Measurements from ENCODE around the gene ITIH3. TPM values are rescaled to one million over a fixed set of nuclear protein-coding genes. Genes with fewer than 3 reads are reported as not detected.

Gene ITIH3, protein sequence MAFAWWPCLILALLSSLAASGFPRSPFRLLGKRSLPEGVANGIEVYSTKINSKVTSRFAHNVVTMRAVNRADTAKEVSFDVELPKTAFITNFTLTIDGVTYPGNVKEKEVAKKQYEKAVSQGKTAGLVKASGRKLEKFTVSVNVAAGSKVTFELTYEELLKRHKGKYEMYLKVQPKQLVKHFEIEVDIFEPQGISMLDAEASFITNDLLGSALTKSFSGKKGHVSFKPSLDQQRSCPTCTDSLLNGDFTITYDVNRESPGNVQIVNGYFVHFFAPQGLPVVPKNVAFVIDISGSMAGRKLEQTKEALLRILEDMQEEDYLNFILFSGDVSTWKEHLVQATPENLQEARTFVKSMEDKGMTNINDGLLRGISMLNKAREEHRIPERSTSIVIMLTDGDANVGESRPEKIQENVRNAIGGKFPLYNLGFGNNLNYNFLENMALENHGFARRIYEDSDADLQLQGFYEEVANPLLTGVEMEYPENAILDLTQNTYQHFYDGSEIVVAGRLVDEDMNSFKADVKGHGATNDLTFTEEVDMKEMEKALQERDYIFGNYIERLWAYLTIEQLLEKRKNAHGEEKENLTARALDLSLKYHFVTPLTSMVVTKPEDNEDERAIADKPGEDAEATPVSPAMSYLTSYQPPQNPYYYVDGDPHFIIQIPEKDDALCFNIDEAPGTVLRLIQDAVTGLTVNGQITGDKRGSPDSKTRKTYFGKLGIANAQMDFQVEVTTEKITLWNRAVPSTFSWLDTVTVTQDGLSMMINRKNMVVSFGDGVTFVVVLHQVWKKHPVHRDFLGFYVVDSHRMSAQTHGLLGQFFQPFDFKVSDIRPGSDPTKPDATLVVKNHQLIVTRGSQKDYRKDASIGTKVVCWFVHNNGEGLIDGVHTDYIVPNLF
- total RNA-seq: 4.5 TPM
- long read RNA-seq, partial matches to known transcripts: 4 of 5 reads
- long read RNA-seq, other reads (novel, unspliced or antisense): 1 of 5 reads

DNA sequence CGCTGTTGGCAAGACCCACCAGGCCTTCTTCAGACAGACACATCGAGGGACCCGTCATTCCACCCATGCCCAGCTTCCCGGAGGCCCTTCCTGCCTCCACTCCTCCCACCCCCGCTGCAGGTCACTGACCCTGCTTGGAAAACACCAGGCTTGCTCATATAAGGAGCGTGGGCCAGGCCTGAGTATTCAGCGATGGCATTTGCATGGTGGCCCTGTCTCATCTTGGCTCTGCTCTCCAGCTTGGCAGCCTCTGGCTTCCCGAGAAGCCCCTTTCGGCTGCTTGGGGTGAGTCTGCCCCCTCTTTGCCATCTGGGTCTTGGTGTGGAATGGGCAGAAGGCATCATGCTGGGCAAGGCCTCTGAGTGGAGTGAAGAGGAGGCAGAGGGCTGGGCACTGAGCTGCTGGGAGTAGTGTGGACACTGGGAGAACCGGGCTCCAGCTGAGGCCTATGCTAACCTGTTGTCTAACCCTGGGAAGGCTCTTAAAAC is at the start of gene ITIH3:
Gene ITIH3 (plus strand): TSS at position 185 of the 488 bp plus-strand sequence. CDS start 8 bp downstream, at position 193.
- Histone ChIP-seq H3K4me3 (no peak within 1 kb of the TSS), H3K4me1 (no peaks in the 10 kb centered on the region), H3K9me3 (no peaks in the 10 kb centered on the region), H3K36me3 (no peaks in the 10 kb centered on the region), H3K27me3 (ENCODE audit: low read depth) (no peaks in the 10 kb centered on the region), H3K27ac (no peak within 1 kb of the TSS)
- intact Hi-C loops (cut with DNase I): no loop called here
- TF ChIP-seq, protein P1, sequence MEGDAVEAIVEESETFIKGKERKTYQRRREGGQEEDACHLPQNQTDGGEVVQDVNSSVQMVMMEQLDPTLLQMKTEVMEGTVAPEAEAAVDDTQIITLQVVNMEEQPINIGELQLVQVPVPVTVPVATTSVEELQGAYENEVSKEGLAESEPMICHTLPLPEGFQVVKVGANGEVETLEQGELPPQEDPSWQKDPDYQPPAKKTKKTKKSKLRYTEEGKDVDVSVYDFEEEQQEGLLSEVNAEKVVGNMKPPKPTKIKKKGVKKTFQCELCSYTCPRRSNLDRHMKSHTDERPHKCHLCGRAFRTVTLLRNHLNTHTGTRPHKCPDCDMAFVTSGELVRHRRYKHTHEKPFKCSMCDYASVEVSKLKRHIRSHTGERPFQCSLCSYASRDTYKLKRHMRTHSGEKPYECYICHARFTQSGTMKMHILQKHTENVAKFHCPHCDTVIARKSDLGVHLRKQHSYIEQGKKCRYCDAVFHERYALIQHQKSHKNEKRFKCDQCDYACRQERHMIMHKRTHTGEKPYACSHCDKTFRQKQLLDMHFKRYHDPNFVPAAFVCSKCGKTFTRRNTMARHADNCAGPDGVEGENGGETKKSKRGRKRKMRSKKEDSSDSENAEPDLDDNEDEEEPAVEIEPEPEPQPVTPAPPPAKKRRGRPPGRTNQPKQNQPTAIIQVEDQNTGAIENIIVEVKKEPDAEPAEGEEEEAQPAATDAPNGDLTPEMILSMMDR (IDR thresholded peaks at IDR 0.05): no peak
- ATAC-seq (no peak), DNase-seq (no peak)

DNA sequence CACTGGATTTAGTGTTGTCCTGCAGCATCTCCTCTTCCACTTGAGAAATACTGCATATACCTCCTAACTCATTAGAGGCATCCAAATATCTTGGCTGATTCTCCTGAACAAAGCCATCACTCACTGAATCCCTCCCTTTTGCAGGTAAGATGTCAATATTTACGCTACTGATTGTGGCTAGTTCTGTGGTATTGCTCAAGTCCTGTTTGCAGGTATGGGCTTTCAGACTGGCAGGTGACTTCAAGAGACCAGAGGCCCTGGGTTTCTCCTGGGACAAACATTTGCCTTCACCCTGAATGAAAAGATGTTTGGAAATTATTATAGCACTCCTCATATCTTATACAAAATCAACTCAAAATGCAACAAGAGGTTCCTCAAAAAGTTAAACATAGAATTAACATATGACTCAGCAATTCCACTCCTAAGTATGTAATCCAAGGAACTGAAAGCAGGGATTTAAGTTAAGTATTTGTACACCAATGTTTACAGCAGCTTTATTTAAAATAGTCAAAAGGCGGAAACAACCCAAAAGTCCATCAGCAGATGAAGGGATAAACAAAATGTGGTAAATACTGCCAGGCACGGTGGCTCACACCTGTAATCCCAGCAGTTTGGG is 42.4 kb upstream of the ITIH3 start:
- TF ChIP-seq, protein P1 (IDR thresholded peaks at IDR 0.05): no peak
- Histone ChIP-seq H3K9me3 (no peaks in the 10 kb centered on the region), H3K4me3 (no peak overlapping the region), H3K4me1 (peaks cover 11% of the 10 kb centered on the region), H3K27ac (no peak overlapping the region), H3K36me3 (peaks cover 80% of the 10 kb centered on the region), H3K27me3 (ENCODE audit: low read depth) (no peaks in the 10 kb centered on the region)
- intact Hi-C loops (cut with DNase I): no loop called here
- DNase-seq (no peak), ATAC-seq (peak; percentile 15 to 45)

DNA sequence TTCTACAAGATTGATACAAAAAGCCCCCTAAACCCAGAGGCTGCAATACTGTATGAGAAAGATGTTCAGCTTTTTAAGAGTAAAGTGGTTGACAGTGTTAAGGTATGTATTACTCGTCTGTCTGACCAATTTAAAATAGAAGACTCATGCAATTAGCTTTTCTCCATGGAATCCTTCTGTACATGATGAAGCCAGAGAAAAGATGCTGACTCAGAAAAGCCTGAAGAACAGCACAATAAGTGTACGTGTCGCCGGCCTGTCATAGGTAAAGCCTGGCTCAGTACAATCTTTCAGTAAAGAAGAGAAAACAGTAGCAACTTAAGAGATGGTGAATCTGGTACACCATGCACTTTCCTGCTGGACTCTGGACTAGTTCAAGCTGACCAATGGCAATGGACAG is 40.2 kb upstream of the ITIH3 start:
- TF ChIP-seq, protein P1 (IDR thresholded peaks at IDR 0.05): no peak
- intact Hi-C loops (cut with DNase I): no loop called here
- DNase-seq (no peak), ATAC-seq (no peak)
- no peaks in the 10 kb centered on the region for H3K27me3 ChIP-seq (ENCODE audit: low read depth)
- H3K4me3 ChIP-seq: no peak overlapping the region
- H3K4me1 ChIP-seq: peaks cover 11% of the 10 kb centered on the region
- no peak overlapping the region for H3K27ac ChIP-seq
- no peaks in the 10 kb centered on the region for H3K9me3 ChIP-seq
- peaks cover 78% of the 10 kb centered on the region for H3K36me3 ChIP-seq

DNA sequence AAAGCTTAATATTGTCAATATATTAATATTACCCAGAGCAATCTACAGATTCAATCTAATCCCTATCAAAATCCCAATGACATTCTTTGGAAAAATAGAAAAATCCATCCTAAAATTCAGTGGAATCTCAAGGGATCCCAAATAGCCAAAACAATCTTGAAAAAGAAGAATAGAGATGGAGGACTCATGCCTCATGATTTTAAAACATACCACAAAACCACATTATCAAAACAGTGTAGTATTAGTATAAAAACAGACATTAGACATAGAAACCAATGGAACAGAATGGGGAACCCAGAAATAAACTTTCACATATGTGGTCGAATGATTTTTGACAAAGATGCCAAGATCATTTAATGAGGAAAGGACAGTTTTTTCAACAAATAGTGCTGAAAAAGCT is 38.5 kb upstream of the ITIH3 start:
- TF ChIP-seq, protein P1 (IDR thresholded peaks at IDR 0.05): no peak
- H3K9me3 ChIP-seq: no peaks in the 10 kb centered on the region
- H3K27ac ChIP-seq: no peak overlapping the region
- ATAC-seq (no peak), DNase-seq (no peak)
- no peaks in the 10 kb centered on the region for H3K27me3 ChIP-seq (ENCODE audit: low read depth)
- peaks cover 78% of the 10 kb centered on the region for H3K36me3 ChIP-seq
- intact Hi-C loops (cut with DNase I): no loop called here
- H3K4me3 ChIP-seq: no peak overlapping the region
- peaks cover 11% of the 10 kb centered on the region for H3K4me1 ChIP-seq

DNA sequence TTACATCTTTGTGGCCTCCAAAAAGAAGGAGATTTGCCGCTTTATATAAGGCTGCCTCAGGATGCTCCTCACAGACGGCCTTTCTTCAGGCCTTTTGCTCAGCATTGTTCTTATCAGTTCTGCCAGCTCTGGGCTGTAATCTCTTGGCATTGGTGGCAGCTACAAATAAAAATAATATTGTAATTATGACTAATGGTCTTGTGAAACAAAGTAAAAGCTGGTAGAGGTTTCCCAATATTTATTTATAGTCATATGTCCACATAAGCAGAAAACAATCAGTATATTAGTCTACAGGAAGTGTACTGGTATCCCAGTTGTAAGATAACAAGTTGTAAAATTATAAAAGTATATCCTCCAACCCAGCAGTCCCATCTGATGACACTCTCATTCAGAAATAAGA is 31.1 kb upstream of the ITIH3 start:
- ATAC-seq (no peak), DNase-seq (no peak)
- H3K4me3 ChIP-seq: no peak overlapping the region
- no peak overlapping the region for H3K27ac ChIP-seq
- H3K9me3 ChIP-seq: no peaks in the 10 kb centered on the region
- intact Hi-C loops (cut with DNase I): no loop called here
- H3K27me3 ChIP-seq (ENCODE audit: low read depth): no peaks in the 10 kb centered on the region
- H3K4me1 ChIP-seq: peaks cover 4% of the 10 kb centered on the region
- TF ChIP-seq, protein P1 (IDR thresholded peaks at IDR 0.05): no peak
- peaks cover 94% of the 10 kb centered on the region for H3K36me3 ChIP-seq

Measured in lower lobe of right lung (tissue), 2 donors.